IPS DF 6.9 (cell line): ENCODE measurements around the gene PLEKHA5.
"Not testable (repeated sequence)": the region's sequence is repeated elsewhere in the genome, so short reads cannot be mapped to it uniquely, and the experiment has no call there.

ENCODE experiments used
- DNase-seq: peaks from one replicate; pipeline ENCODE4 v3.0.0-alpha.2; 2013; ENCODE audit warnings: low read depth, low spot score
- H3K27ac ChIP-seq: one replicate; pipeline ENCODE4 v1.5.1; 2013; ENCODE audit warnings: low read length, control low read depth
- H3K27me3 ChIP-seq: 2 replicates; pipeline ENCODE4 v1.6.1; 2013; ENCODE audit warnings: mild to moderate bottlenecking, low read length; ENCODE audit not compliant: control insufficient read depth, insufficient read depth
- H3K36me3 ChIP-seq: 2 replicates; pipeline ENCODE4 v1.6.1; 2013; ENCODE audit warnings: low read length; ENCODE audit not compliant: control insufficient read depth, insufficient read depth
- H3K4me1 ChIP-seq: 2 replicates; pipeline ENCODE4 v1.6.1; 2013; ENCODE audit warnings: low read length; ENCODE audit not compliant: control insufficient read depth, insufficient read depth
- H3K4me3 ChIP-seq: 2 replicates; pipeline ENCODE4 v1.5.1; 2013; ENCODE audit warnings: mild to moderate bottlenecking, low read length
- H3K9me3 ChIP-seq: 2 replicates; pipeline ENCODE4 v1.6.1; 2013; ENCODE audit warnings: low read length, inconsistent platforms; ENCODE audit not compliant: control insufficient read depth, insufficient read depth
- WGBS: extraction: QIAGEN DNeasy Blood & Tissue Kit; methylation state at CpG from one replicate; pipeline ENCODE4 v1.1.7; 2013; ENCODE audit warnings: mixed read lengths, missing lambda C conversion rate; ENCODE audit not compliant: insufficient read length, insufficient coverage; 5-methylcytosine and 5-hydroxymethylcytosine counted together

The PLEKHA5 gene

DNA sequence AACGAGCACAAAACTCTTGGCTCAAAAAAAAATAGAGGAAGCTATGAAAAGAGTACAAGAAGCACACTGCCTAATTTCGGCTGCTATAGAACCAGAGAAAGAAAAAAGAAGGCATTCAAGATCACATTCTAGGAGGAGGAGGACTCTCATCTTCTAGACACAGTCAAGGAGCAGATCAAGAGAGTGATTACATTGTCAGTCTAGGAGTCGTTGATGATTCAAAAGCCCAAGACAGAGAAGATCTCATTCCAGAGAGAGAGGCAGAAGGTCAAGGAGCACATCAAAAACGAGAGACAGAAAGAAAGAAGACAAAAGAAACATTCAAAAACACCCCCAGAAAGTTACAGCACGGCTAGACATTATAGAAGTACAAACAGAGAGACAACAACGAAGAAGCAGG lies 177.9 kb downstream of the PLEKHA5 start:
- no CpG with 5 or more reads among the region's 6 CpGs for WGBS
- DNase-seq = no peak
- Histone ChIP-seq H3K4me1 (0 out of 2 replicates have a peak, but pooled peaks cover 1% of the 10 kb centered on the region), H3K4me3 (no peak overlapping the region), H3K27ac (no peak overlapping the region), H3K36me3 (peaks cover 2% of the 10 kb centered on the region), H3K27me3 (no peaks in the 10 kb centered on the region; the same call in 1 of the 2 replicates), H3K9me3 (no peaks in the 10 kb centered on the region)

GRCh38 chr12:19311165-19311564 lies 181.6 kb downstream of the PLEKHA5 start:
- Histone ChIP-seq H3K4me3 (no peak overlapping the region), H3K4me1 (no peaks in the 10 kb centered on the region), H3K36me3 (no peaks in the 10 kb centered on the region), H3K27me3 (no peaks in the 10 kb centered on the region), H3K9me3 (no peaks in the 10 kb centered on the region), H3K27ac (no peak overlapping the region)
- WGBS = no CpG with 5 or more reads among the region's 3 CpGs
- DNase-seq = no peak

DNA sequence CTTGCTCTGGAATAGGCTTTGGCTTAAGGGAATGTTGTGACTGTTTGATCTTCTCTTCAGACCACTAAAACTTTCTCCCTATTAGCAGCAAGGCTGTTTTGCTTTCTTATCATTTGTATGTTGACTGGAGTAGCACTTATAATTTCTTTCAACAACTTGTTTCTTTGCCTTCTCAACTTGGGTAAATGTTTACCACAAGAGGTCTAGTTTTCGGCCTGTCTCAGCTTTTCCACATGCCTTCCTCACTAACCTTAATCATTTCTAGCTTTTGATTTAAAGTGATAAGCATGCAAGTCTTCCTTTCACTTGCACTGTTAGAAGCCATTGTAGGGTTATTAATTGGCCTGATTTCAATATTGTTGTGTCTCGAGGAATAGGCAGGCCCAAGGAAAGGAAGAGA lies 183.1 kb downstream of the PLEKHA5 start:
- no CpG with 5 or more reads among the region's 2 CpGs for WGBS
- Histone ChIP-seq H3K27ac (no peak overlapping the region), H3K4me1 (no peaks in the 10 kb centered on the region), H3K36me3 (no peaks in the 10 kb centered on the region), H3K9me3 (no peaks in the 10 kb centered on the region), H3K4me3 (no peak overlapping the region), H3K27me3 (no peaks in the 10 kb centered on the region)
- no peak for DNase-seq

- Histone ChIP-seq H3K27me3 (no peaks in the 10 kb centered on the region), H3K4me3 (no peak overlapping the region), H3K9me3 (no peaks in the 10 kb centered on the region), H3K36me3 (no peaks in the 10 kb centered on the region), H3K4me1 (no peaks in the 10 kb centered on the region), H3K27ac (no peak overlapping the region)
- WGBS = no CpG with 5 or more reads among the region's 2 CpGs
- DNase-seq = no peak
Observed at GRCh38 chr12:19316425-19316824, 186.9 kb downstream of the PLEKHA5 start.

GRCh38 chr12:19322376-19322775 lies 192.8 kb downstream of the PLEKHA5 start:
- Histone ChIP-seq H3K4me3 (no peak overlapping the region), H3K27me3 (no peaks in the 10 kb centered on the region), H3K4me1 (no peaks in the 10 kb centered on the region), H3K27ac (no peak overlapping the region), H3K36me3 (no peaks in the 10 kb centered on the region; the same call in 1 of the 2 replicates), H3K9me3 (no peaks in the 10 kb centered on the region)
- WGBS = no CpG with 5 or more reads among the region's 5 CpGs
- DNase-seq = no peak

DNA sequence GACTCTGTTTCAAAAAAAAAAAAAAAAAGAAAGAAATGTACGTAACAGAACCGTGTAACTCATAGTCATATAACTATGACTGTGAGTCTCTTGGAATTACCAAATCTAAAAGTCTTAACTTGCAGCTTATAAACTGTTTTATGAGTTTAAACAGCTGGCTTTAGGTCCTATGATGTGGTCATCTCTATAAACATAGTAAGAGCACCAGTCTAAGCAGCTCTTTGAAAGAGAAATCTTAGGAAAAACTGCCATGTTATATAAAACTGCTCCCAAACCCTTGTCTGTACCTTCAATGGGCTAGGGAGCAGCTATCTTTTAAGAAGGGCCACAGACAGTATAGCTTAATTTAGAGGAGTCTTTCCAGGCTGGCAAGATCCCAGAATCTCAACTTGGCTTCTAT lies 194.3 kb downstream of the PLEKHA5 start:
- no peak overlapping the region for H3K4me3 ChIP-seq
- no peaks in the 10 kb centered on the region for H3K27me3 ChIP-seq
- no peaks in the 10 kb centered on the region; the same call in 1 of the 2 replicates for H3K36me3 ChIP-seq
- no peaks in the 10 kb centered on the region for H3K4me1 ChIP-seq
- no peak for DNase-seq
- no CpG with 5 or more reads among the region's 2 CpGs for WGBS
- H3K9me3 ChIP-seq = no peaks in the 10 kb centered on the region
- no peak overlapping the region for H3K27ac ChIP-seq

GRCh38 chr12:19326102-19326501 lies 196.6 kb downstream of the PLEKHA5 start:
- DNase-seq = no peak

DNA sequence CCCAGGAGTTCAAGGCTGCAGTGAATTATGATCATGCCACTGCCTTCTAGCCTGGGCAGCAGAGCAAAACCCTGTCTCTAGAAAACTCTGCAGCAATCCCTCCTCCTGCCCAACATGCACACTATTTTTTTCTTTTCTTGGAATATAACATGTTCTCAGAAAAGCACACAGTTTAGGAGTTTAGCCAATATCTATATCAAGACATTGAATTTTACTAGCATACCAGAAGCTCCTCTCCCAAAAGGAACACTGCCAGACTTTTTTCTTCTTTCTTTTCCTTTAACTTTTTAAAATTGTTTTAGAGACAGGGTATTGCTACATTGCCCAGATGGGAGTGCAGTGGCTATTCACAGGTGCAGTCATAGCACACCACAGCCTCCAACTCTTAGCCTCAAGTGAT lies 202.7 kb downstream of the PLEKHA5 start:
- Histone ChIP-seq H3K9me3 (no peaks in the 10 kb centered on the region), H3K4me3 (no peak overlapping the region), H3K27ac (no peak overlapping the region), H3K27me3 (no peaks in the 10 kb centered on the region), H3K36me3 (no peaks in the 10 kb centered on the region; the same call in 1 of the 2 replicates), H3K4me1 (no peaks in the 10 kb centered on the region)
- DNase-seq = no peak

More at GRCh38 chr12:19326102-19326501, 196.6 kb downstream of the PLEKHA5 start:
- H3K9me3 ChIP-seq = no peaks in the 10 kb centered on the region
- H3K4me1 ChIP-seq = no peaks in the 10 kb centered on the region
- H3K27me3 ChIP-seq = no peaks in the 10 kb centered on the region
- no peaks in the 10 kb centered on the region; the same call in 1 of the 2 replicates for H3K36me3 ChIP-seq
- no peak overlapping the region for H3K4me3 ChIP-seq
- H3K27ac ChIP-seq = no peak overlapping the region

- Histone ChIP-seq H3K27me3 (no peaks in the 10 kb centered on the region), H3K4me3 (no peak overlapping the region), H3K4me1 (no peaks in the 10 kb centered on the region), H3K9me3 (no peaks in the 10 kb centered on the region), H3K36me3 (peaks cover 7% of the 10 kb centered on the region; the same call in 1 of the 2 replicates), H3K27ac (no peak overlapping the region)
- DNase-seq = no peak
- WGBS = no CpG with 5 or more reads among the region's 5 CpGs
Observed at GRCh38 chr12:19338405-19338804, 208.9 kb downstream of the PLEKHA5 start.

DNA sequence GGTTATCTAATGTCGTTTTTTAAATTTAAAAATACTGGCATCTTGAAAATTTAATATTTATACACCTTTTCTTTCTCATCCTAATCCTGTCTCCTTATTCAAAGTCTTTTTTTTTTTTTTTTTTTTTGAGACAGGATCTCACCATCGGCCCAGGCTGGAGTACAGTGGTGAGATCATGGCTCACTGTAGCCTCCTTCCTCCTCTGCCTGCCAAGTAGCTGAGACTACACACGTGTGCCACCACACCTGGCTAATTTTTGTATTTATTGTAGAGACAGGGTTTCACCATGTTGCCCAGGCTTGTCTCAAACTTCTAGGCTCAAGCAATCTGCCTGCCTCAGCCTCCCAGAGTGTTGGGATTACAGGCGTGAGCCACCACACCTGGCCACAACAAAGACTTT lies 221.3 kb downstream of the PLEKHA5 start:
- not testable (repeated sequence) for H3K4me1 ChIP-seq, DNase-seq

GRCh38 chr12:19351346-19351745 lies 221.8 kb downstream of the PLEKHA5 start:
- no peak overlapping the region for H3K4me3 ChIP-seq
- no peaks in the 10 kb centered on the region for H3K27me3 ChIP-seq
- no CpG with 5 or more reads among the region's 2 CpGs for WGBS
- peaks cover 5% of the 10 kb centered on the region; the same call in 1 of the 2 replicates for H3K36me3 ChIP-seq
- DNase-seq = no peak
- no peak overlapping the region for H3K27ac ChIP-seq
- H3K9me3 ChIP-seq = no peaks in the 10 kb centered on the region
- no peaks in the 10 kb centered on the region; the same call in 1 of the 2 replicates for H3K4me1 ChIP-seq

More for the DNA sequence above, 221.3 kb downstream of the PLEKHA5 start:
- not testable (repeated sequence) for H3K4me3 ChIP-seq, H3K27me3 ChIP-seq, H3K36me3 ChIP-seq, H3K27ac ChIP-seq, H3K9me3 ChIP-seq
- WGBS = no CpG with 5 or more reads among the region's 4 CpGs
